Ovary (tissue), 3 donors: ENCODE measurements around the gene STIL.

Source experiments
- CTCF ChIP-seq, 3 donors: fragments of 450-650 bp in 2 of 3; fragments of 200-600 bp in 1 of 3; IDR thresholded peaks; one replicate each; pipeline versions ENCODE4 v1.5.1 to v1.8.0; 2016 to 2022; ENCODE audit warnings: antibody characterized with exemption in 3 of 3, mild to moderate bottlenecking in 1 of 3
- EP300 ChIP-seq: sonication (generic); formaldehyde crosslinking; IDR thresholded peaks from one replicate; pipeline ENCODE4 v1.6.1; 2017; ENCODE audit warnings: antibody characterized with exemption
- POLR2A ChIP-seq: fragments of 450-650 bp; IDR thresholded peaks from one replicate; pipeline ENCODE4 v1.6.1; 2017; ENCODE audit warnings: antibody characterized with exemption, mild to moderate bottlenecking, moderate library complexity
- donor health status: DM: no; HTN: no; CAD: no.

GRCh38 chr1:47362828-47363227 lies 48.9 kb upstream of the STIL start:
- TF ChIP-seq CTCF (IDR thresholded peaks at IDR 0.05) (no peak), POLR2A (no peak), EP300 (no peak)
